GM08714 (cell line): ENCODE data around the gene RAP1GAP2.

Experiments used
- H3K4me3 ChIP-seq: fragments of 200-500 bp; sonication (Bioruptor generic); 2 replicates; pipeline ENCODE4 v1.5.1; 2014; ENCODE audit warnings: mild to moderate bottlenecking, low read length, inconsistent platforms
- ZNF274 ChIP-seq: IDR thresholded peaks from 2 replicates; pipeline ENCODE4 v1.6.1; 2012; ENCODE audit warnings: mild to moderate bottlenecking, low read depth, low read length

RAP1GAP2 gene

DNA sequence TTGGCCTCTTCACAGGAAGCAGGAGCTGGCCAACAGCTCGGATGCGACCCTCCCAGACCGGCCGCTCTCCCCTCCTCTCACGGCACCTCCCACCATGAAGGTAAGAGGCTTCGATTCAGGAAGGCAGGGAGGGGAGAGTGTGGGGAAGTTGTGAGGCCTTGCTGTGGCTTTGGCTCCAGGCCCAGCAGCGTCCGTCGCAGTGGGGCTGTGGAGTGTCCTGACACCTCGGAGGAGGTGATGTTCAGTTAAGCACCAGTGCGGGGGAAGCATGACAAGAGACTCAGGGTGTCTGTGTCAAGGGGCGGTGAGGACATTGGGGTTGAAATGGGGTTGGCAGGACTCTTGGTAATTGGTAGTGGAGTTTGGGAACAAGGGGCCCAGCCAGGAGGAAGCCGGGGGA is 109.0 kb downstream of the RAP1GAP2 start:
- no peak for TF ChIP-seq ZNF274
- no peak overlapping the region for H3K4me3 ChIP-seq

DNA sequence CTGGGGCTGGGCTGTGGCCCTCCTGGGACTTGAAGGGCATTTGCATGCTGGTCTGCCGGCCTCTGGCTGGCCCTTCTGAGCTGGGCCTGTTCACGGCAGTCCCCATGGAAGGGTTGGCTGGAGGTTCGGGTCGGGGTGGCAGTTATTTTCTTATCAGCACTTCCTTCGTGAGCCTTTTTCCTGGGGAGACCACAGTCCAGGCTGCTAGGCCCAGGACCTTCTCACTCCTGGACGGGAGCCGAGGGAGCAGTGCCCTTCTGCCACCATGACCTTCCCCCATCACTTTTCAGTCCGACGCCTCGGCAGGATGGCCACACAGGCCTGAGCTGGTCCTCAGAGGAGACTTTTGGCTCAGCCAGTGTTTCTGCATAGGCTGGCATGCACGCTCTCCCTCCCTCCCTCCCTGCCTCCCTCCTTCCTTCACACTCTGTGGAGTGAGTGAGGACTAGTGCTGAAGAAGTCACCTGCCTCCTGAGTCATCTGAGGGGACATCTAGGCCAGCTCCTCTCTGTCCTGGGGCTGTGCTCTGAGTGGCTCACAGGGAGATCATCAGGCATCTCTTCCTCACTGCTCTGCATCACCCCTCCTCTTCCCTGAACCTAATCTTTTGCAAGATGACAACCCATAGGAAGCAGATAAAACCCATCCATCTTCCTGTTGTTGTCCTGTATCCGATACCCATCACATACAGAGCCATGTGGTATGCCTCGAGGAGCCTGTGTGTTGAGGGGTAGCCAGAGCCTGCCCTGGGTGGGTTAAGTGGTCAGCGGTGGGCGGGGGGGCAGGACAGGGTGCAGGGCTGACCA is 109.7 kb downstream of the RAP1GAP2 start:
- no peak for TF ChIP-seq ZNF274

DNA sequence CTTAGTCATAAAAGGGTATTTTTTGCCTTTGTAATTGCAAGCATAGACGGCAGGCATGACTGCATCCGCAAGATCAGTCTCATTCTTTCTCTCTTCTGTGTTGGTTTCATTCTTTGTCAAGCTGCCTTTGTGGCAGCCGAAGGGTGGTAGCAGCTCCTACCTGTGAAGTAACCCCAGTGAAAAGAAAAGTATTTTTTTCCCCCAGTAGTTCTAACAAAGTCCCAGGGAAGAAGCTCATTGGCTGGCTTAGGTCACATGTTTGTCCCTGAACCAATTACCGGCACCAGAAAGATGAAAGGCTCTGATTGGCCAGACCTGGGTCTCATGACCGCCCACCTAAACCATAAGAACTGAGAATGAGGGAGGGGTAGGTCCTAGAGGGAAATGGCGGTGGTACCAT is 110.7 kb downstream of the RAP1GAP2 start:
- TF ChIP-seq ZNF274: no peak
- H3K4me3 ChIP-seq: no peak overlapping the region

More for the DNA sequence above, 109.7 kb downstream of the RAP1GAP2 start:
- H3K4me3 ChIP-seq: no peak overlapping the region

DNA sequence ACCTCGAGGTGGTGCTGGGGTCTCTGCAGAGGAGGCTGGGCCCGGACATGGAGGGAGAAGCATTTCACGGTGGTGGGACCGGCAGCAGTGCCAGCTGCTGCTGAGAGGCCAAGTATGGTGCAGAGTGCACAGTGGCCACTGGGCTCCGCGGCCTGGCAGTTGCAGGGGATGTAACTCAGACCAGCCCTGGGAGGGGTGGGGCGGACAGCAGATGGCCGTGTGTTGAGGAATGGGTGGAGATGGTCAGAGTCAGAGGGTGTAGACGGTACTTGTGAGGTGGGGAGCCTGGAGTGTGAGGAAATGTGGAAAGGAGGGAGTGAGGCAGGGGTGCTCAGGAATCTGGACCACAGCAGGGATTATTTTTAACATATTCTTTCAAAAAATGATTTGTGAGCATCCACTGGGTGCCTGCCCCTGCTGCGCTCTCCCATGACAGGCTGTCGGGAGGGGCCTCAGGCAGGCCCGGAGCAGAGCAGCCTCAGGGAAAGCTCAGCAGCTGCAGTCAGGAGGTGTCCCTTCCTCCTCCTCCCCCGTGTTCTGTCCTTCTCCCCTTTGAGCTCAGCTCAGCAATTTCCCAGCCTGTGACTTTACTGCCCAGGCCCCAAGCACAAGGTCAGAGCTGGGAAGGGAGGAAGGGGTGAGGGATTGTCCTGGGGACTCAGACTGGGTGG is 113.1 kb downstream of the RAP1GAP2 start:
- TF ChIP-seq ZNF274: no peak
- no peak overlapping the region for H3K4me3 ChIP-seq

DNA sequence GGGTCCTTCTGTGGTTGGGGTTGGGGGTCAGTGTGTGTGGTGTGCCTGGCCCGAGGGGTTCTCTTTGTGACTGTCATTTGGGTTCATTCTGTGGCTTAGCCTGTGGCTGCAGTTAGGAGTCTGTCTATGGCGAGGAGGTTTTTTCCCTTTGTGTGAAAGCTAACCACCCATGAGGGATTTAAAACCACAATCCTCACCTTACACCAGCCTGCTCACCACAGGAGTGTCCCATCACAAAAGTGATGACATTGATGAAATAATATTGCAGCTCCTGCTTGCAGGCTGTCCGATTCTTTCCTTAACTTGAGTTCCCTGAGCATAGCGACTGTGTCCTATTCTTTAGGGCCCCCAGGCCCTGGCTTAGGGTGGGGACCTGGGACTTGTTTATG is 113.6 kb downstream of the RAP1GAP2 start:
- H3K4me3 ChIP-seq: no peak overlapping the region
- TF ChIP-seq ZNF274: no peak

DNA sequence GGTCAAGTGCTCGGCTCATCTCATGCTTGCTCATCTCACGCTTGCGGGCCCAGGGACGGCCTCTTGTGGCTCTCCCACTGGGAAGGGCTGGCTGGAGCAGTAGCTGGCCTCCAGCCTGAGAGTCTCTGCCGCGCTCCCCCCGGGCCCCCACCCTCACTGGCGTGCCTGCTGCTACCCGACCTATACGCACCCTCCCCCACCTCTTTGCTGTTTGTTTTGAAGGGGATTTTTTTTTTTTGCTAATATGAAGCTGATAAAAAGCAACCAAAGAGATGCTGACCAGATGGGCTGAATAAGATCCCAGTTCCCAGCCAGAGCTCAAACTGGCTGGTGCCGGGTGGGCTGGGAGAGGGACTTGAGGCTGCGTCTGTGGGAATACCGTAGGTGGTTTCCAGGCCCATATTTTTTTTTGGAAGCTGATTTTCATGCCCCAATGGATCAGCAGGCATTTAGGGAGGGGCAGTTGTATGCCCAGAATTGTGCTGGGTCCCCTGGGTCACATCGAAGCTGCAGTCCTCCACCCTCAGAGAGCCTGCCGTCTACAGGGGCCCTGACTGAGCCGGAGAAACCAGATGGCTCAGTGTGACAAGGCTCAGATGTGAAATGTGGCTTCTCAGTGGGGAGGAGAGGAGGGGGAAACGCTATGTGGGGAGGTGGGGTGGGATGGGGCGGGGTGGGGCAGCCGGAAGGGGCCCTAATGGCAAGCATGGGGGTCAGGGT is 115.0 kb downstream of the RAP1GAP2 start:
- H3K4me3 ChIP-seq: no peak overlapping the region
- TF ChIP-seq ZNF274: no peak

DNA sequence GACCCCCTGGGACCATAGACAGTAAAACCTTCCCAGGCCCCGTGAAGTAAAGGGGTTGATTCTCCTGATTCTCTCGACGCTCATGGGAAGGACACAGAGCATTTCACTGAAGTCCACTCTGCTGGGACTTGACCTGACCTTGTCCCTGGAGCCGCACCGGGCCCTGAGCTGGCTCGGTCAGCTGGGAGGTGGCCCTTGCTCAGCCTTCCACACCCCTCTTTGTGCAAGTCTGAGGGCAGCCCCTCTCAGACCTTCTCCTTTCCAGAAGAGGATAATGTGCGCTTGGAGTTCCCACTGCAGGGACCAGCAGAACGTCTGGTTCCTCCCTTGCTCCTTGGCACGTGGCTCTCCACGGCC is 115.5 kb downstream of the RAP1GAP2 start:
- TF ChIP-seq ZNF274: no peak
- H3K4me3 ChIP-seq: no peak overlapping the region

DNA sequence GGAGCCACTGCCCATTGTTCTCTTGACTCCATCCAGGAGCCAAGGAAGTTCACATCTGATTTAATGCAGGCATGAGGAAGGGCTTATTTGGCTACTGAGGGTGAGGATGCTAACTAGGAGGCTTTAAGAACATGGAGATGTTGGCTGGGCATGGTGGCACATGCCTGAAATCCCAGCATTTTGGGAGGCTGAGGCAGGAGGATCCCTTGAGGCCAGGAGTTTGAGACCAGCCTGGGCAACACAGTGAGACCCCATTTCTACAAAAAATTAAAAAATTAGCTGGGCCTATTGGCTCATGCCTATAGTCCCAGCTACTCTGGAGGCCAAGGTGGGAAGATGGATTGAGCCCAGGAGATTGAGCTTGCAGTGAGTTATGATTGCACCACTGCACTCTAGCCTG is 116.5 kb downstream of the RAP1GAP2 start:
- H3K4me3 ChIP-seq: no peak overlapping the region
- no peak for TF ChIP-seq ZNF274

DNA sequence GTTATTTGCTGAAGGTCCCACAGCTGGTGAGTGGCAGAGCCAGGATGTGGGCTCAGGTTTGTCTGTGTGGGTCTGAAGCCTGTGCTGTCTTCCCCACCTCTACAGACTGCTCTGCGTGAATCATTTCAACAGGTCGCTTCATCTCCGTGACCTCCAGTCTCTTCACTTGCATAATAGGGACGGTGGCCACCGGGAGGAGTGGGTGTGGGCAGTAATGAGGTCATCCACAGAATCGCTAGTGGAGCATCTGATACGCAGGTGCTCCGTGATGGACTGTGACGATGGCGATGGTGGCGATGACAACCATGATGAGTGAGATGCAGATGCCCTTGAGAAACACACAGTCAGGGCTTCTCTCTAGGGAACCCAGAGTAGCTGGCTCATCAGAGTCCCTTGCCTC is 120.2 kb downstream of the RAP1GAP2 start:
- TF ChIP-seq ZNF274: no peak
- H3K4me3 ChIP-seq: no peak overlapping the region

DNA sequence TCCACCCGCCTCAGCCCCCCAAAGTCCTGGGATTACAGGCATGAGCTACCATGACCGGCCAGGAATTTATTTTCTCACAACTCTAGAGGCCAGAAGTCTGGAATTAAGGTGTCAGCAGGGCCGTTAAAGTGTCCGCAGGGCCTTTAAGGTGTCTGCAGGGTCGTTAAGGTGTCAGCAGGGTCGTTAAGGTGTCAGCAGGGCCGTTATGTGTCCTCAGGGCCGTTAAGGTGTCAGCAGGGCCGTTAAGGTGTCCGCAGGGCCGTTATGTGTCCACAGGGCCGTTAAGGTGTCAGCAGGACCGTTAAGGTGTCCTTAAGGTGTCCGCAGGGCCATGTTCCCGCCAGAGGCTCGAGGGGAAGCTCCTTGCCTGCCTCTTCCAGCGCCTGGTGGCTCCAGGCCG is 125.2 kb downstream of the RAP1GAP2 start:
- no peak for TF ChIP-seq ZNF274

DNA sequence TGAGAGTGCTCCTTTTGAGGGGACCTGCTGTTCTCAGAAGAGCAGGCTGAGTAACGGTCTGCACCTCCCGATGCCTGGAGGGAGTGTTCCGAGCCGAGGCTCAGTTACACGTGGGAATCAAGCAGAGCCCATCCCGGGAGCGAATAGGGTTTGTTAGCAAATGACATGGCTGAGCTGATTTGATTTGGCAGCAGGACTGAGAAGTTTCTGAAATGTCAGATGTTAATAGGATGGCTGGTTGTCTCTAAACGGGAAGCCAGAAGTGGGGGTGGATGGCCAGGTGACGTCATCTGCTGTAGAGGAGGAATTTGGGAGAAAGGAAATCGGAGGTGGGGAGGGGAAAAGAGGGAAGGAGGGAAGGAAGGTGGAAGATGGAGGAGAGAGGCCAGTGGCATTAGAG is 128.0 kb downstream of the RAP1GAP2 start:
- no peak for TF ChIP-seq ZNF274

More for the DNA sequence above, 125.2 kb downstream of the RAP1GAP2 start:
- H3K4me3 ChIP-seq: no peak overlapping the region

DNA sequence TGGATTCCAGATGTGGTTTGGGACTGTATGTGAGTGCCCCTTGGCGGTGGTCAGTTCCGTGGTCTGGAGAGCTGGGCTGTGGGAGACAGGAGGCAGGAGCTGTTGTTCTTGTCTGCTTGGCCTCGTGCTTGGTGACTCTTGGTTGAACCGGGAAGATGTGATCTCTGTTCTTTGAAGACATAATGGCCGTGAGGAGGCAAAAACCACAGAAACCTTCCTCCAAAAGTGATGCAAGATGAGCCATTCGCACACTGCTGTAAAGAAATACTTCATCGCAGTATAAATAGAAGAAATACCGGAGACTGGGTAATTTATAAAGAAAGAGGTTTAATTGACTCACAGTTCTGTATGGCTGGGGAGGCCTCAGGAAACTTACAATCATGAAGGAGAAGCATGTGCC is 128.8 kb downstream of the RAP1GAP2 start:
- H3K4me3 ChIP-seq: no peak overlapping the region
- no peak for TF ChIP-seq ZNF274

More for the DNA sequence above, 128.0 kb downstream of the RAP1GAP2 start:
- no peak overlapping the region for H3K4me3 ChIP-seq

DNA sequence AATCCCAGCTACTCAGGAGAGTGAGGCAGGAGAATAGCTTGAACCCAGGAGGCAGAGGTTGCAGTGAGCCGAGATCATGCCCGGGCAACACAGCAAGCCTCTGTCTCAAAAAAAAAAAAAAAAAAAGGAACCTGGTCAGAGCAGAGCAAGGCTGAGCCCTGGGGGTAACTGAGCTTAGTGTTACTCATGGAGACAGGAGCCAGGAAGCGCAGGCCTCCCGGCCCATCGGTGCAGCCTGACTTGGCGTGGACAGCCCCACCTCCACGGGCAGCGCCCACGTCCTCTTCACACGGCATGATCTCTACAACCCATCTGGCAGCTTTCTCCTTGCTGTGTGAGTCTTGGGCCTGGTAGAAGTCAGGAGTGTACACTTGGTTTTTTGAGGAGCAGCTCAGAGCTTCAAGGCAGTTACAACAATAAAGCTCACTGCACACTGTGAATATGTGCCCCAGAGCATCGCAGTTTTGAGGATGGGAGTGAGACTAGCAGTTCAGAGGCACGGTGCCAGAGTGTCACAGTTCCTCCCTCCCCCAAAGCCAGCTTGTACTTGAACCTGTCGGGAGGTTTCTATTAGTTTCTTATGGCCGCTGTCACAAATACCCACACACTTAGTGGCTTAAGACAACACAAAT is 129.9 kb downstream of the RAP1GAP2 start:
- no peak overlapping the region for H3K4me3 ChIP-seq
- no peak for TF ChIP-seq ZNF274

DNA sequence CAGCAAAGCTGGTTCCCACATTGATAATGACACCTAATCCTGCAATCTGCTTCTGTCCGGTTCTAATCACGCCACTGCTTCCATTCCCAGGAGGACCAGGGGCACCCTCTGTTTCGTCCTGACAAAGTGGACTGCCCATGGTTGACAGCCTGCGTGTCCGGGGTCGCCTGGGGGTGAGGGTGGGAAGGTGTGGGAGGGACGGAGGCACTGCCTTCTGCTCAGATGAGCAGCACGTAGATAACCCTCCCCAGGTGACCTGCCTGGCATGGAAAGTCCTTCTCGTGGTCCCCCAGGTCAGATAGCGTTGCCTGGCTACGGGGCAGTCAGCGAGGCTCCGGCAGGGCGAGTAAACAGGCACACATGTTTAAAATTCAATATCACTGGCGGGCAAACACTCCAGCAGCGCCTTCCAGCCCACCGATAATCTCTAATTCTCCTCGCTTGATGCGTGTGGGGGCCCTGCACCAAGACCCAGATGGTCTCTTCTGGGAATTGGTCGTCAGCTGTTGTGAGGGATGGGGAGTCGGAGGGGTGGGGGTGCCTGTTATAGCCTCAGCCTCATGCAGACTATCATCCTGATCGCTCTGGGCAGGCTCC is 132.2 kb downstream of the RAP1GAP2 start:
- TF ChIP-seq ZNF274: no peak
- no peak overlapping the region for H3K4me3 ChIP-seq
